Heart left ventricle (tissue), 16 donors: ENCODE results near the gene SNAPC5. TPM values are rescaled to one million over a fixed set of nuclear protein-coding genes. Genes with fewer than 3 reads are reported as not detected.
A peak's percentile ranks its signal among the peaks of the same experiment; 100 is the strongest.

Experiments
- ATAC-seq, 4 donors: fragments of 200-7000 bp; cut with Tn5 transposase; one replicate each; pipeline ENCODE4 v1.9.1; 2020 to 2022; ENCODE audit warnings: moderate library complexity in 4 of 4, mild to moderate bottlenecking in 3 of 4, moderate number of reproducible peaks in 1 of 4
- DNase-seq, 5 donors: peaks; one replicate each; pipeline ENCODE4 v3.0.0-alpha.2; 2020
- H3K27ac ChIP-seq, 12 donors: fragments of 200-600 bp; sonication (generic) in 4 of 12; one replicate each; pipeline versions ENCODE4 v1.5.0 to v1.8.0; 2016 to 2022; ENCODE audit warnings: mild to moderate bottlenecking in 2 of 12
- H3K27me3 ChIP-seq, 9 donors: fragments of 200-600 bp; sonication (generic) in 2 of 9; one replicate each; pipeline versions ENCODE4 v1.5.1 to v1.8.0; 2016 to 2022; ENCODE audit warnings: mild to moderate bottlenecking in 3 of 9
- H3K36me3 ChIP-seq, 9 donors: fragments of 200-600 bp; sonication (generic) in 2 of 9; one replicate each; pipeline versions ENCODE4 v1.5.0 to v1.8.0; 2018 to 2022; ENCODE audit warnings: mild to moderate bottlenecking in 2 of 9
- H3K4me1 ChIP-seq, 12 donors: fragments of 200-600 bp; sonication (generic) in 4 of 12; one replicate each; pipeline versions ENCODE4 v1.5.0 to v1.8.0; 2016 to 2022; ENCODE audit warnings: mild to moderate bottlenecking in 3 of 12
- H3K4me3 ChIP-seq, 12 donors: fragments of 200-600 bp; sonication (generic) in 4 of 12; one replicate each; pipeline versions ENCODE4 v1.5.0 to v1.8.0; 2017 to 2022; ENCODE audit warnings: mild to moderate bottlenecking in 9 of 12, moderate library complexity in 4 of 12
- H3K9me3 ChIP-seq, 12 donors: fragments of 200-600 bp; sonication (generic) in 4 of 12; one replicate each; pipeline versions ENCODE4 v1.5.0 to v1.8.0; 2016 to 2022; ENCODE audit warnings: mild to moderate bottlenecking in 1 of 12
- CTCF ChIP-seq, 12 donors: fragments of 200-600 bp; sonication (generic) in 4 of 12; IDR thresholded peaks; one replicate each; pipeline versions ENCODE4 v1.5.0 to v1.8.0; 2018 to 2022; ENCODE audit warnings: antibody characterized with exemption in 12 of 12, mild to moderate bottlenecking in 5 of 12
- POLR2A ChIP-seq, 2 donors: fragments of 450-650 bp; IDR thresholded peaks; one replicate each; pipeline ENCODE4 v1.6.1; 2017; ENCODE audit warnings: antibody characterized with exemption in 2 of 2, mild to moderate bottlenecking in 2 of 2, moderate library complexity in 2 of 2
- WGBS, 4 donors: extraction: QIAGEN DNeasy Blood & Tissue Kit in 2 of 4; methylation state at CpG; one replicate each; pipeline versions ENCODE4 v1.1.5 to v1.1.7; 2013 to 2018; 5-methylcytosine and 5-hydroxymethylcytosine counted together
- intact Hi-C, 10 donors: fragments of 100-400 bp; cut with DNase I; formaldehyde crosslinking; loops; one replicate each; pipeline versions ENCODE4 v1.11.1 to v1.14.2; 2022
- polyA plus RNA-seq, 2 donors: library from polyadenylated mRNA; stranded (reverse); fragments of 200-250 nt; gene quantifications; one replicate each; pipeline ENCODE4 v1.2.3, GENCODE V29; 2013
- total RNA-seq, 9 donors: library from RNA; depleted of rRNA in 2 of 9; stranded (reverse); fragments of >200 nt in 2 of 9; fragmentation: NEBNext Ultra II Directional in 3 of 9; extraction: Animal tissue kit (Norgen Biotek cat#: 25700) in 3 of 9; gene quantifications; one replicate each; pipeline versions ENCODE4 v1.1.0 to v1.2.4, GENCODE V29; 2016 to 2023
- donor health status: ischemic (EF 13 %, LVEDD 7.1; RV severe dilation, severe dysfunction).
- donor health status: healthy with polysubstance abuse.
- donor health status: DM: no; HTN: yes; CAD: no.
- donor health status: DM: no; HTN: no; CAD: no.
- donor health status: ischemic (EF 25% LVEDD 6.9; RV normal size, moderate dysfunction).
- donor health status: ischemic (EF 25% LVEDD 5.7; RV mildly dilated, moderate dysfunction).
- donor health status: healthy.
- donor health status: DM: yes; HTN: yes; CAD: no.
- donor health status: ischemic (EF 35%, LVEDD 5.7; RV mildly dilated, moderate dysfunction).
- donor health status: nonischemic (EF 11% LVEDD 7.7; RV severe dilation, severe dysfunction).
- donor health status: DM: yes; HTN: yes; CAD: no.
- donor health status: PGD.
- donor health status: ischemic (EF 29% LVEDD 5.4; RV normal size, mild dysfunction).
- donor health status: nonischemic (EF 23%, LVEDD 6.1; RV moderate dilation, normal function).

SNAPC5 gene
- total and polyA plus RNA-seq, 11 donors: 25.4 to 59.5 (median 29.6) TPM

- intact Hi-C loops: no loop called here
- WGBS, 4 donors: 85 to 86% (median 85%) methylated on average over 3 of the region's 3 CpGs
Measured at GRCh38 chr15:66514586-66514985, 17.0 kb upstream of the SNAPC5 start.

GRCh38 chr15:66508293-66508883 lies 10.8 kb upstream of the SNAPC5 start:
- 85 to 88% (median 87%) methylated on average over 3 of the region's 3 CpGs for WGBS, 4 donors
- no peak for DNase-seq
- TF ChIP-seq CTCF (IDR thresholded peaks at IDR 0.05) (no peak), POLR2A (IDR thresholded peaks at IDR 0.05) (no peak)
- intact Hi-C loops: no loop called here
- H3K27me3 ChIP-seq: no peaks in the 10 kb centered on the region
- ATAC-seq: no peak
- no peak overlapping the region for H3K4me3 ChIP-seq
- H3K36me3 ChIP-seq: peaks cover 0 to 12% (median 0%) of the 10 kb centered on the region in 9 donors
- no peak overlapping the region for H3K27ac ChIP-seq
- H3K9me3 ChIP-seq: no peaks in the 10 kb centered on the region
- peaks cover 0 to 21% (median 12%) of the 10 kb centered on the region in 12 donors for H3K4me1 ChIP-seq

More at GRCh38 chr15:66514586-66514985, 17.0 kb upstream of the SNAPC5 start:
- no peak overlapping the region for H3K27ac ChIP-seq
- ATAC-seq: no peak
- TF ChIP-seq CTCF (IDR thresholded peaks at IDR 0.05) (no peak), POLR2A (IDR thresholded peaks at IDR 0.05) (no peak)
- no peak for DNase-seq
- no peaks in the 10 kb centered on the region for H3K27me3 ChIP-seq
- H3K9me3 ChIP-seq: no peaks in the 10 kb centered on the region
- H3K4me3 ChIP-seq: no peak overlapping the region
- no peaks in the 10 kb centered on the region for H3K4me1 ChIP-seq
- peaks cover 0 to 49% (median 4%) of the 10 kb centered on the region in 9 donors for H3K36me3 ChIP-seq

- intact Hi-C loops: loop anchor here in 1 of 10 donors (2.0 kb wide), 1 partner anchor 119 kb away; the partner anchor contains the start of gene MAP2K1
- no peak for DNase-seq
- 37 to 44% (median 41%) methylated on average over 4 of the region's 4 CpGs for WGBS, 4 donors
- Histone ChIP-seq H3K27me3 (no peaks in the 10 kb centered on the region), H3K27ac (peak overlapping the region in 7 of 12 donors; percentile 86 to 97 (median 91)), H3K4me3 (peak overlapping the region in 11 of 12 donors; percentile 66 to 96 (median 89)), H3K9me3 (no peaks in the 10 kb centered on the region), H3K4me1 (peaks cover 7 to 42% (median 22%) of the 10 kb centered on the region in 12 donors), H3K36me3 (peaks cover 0 to 31% (median 25%) of the 10 kb centered on the region in 9 donors)
- TF ChIP-seq CTCF (IDR thresholded peaks at IDR 0.05): no peak
- TF ChIP-seq POLR2A (IDR thresholded peaks at IDR 0.05): no peak
- ATAC-seq: no peak
Measured at GRCh38 chr15:66505818-66506217, 8.3 kb upstream of the SNAPC5 start.

GRCh38 chr15:66505430-66505811 lies 7.9 kb upstream of the SNAPC5 start:
- Histone ChIP-seq H3K9me3 (no peaks in the 10 kb centered on the region), H3K27ac (peak overlapping the region; percentile 82 to 97 (median 91)), H3K36me3 (peaks cover 0 to 32% (median 29%) of the 10 kb centered on the region in 9 donors), H3K27me3 (no peaks in the 10 kb centered on the region), H3K4me3 (peak overlapping the region; percentile 47 to 96 (median 86)), H3K4me1 (peaks cover 7 to 42% (median 22%) of the 10 kb centered on the region in 12 donors)
- DNase-seq (no peak), ATAC-seq (no peak)
- TF ChIP-seq CTCF (IDR thresholded peaks at IDR 0.05): no peak
- peak in 1 of 2 donors; percentile 17 for TF ChIP-seq POLR2A (IDR thresholded peaks at IDR 0.05)
- intact Hi-C loops: loop anchor here in 1 of 10 donors (2.0 kb wide), 1 partner anchor 119 kb away; the partner anchor contains the start of gene MAP2K1
- 0 to 1% (median 0%) methylated on average over 10 to 13 of the region's 13 CpGs for WGBS, 4 donors
